ENCODE data around the gene RAB3C.

RAB3C gene

DNA sequence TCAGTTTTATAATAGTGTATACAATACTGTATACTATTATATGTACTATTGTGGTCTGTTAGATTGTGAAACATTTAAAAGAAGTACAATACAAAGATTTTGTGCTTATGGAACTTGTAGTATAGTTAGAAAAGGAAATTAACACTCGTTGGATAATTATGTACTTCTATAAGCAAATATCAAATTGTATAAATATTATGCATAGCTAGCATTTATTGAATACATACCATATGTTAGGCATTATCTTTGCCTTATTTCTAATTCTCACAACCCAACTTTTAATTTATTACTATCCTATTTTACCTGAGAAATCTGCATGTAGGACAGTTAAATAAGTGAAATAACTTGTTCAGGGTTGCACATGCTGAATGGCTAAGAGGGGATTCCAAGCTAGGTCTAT, 37.5 kb downstream of the RAB3C start:
- TF ChIP-seq TAF1 (IDR thresholded peaks at IDR 0.05; ENCODE audit: borderline replicate concordance, low read depth, low read length) = no peak
- no peak for TF ChIP-seq POLR2A (IDR thresholded peaks at IDR 0.05; ENCODE audit: low read depth, low read length)
- TF ChIP-seq POLR2AphosphoS5 (IDR thresholded peaks at IDR 0.05; ENCODE audit: low read depth, low read length) = no peak
- FAIRE-seq (no peak), DNase-seq (ENCODE audit: insufficient read length) (no peak)

- no peak for TF ChIP-seq TAF1 (IDR thresholded peaks at IDR 0.05; ENCODE audit: borderline replicate concordance, low read depth, low read length)
- TF ChIP-seq POLR2A (IDR thresholded peaks at IDR 0.05; ENCODE audit: low read depth, low read length) = no peak
- TF ChIP-seq POLR2AphosphoS5 (IDR thresholded peaks at IDR 0.05; ENCODE audit: low read depth, low read length) = no peak
- no peak for DNase-seq (ENCODE audit: insufficient read length)
- FAIRE-seq = no peak
These were observed 40.3 kb downstream of the RAB3C start for GRCh38 chr5:58622936-58623871.

GRCh38 chr5:58628626-58629025, 45.8 kb downstream of the RAB3C start:
- TF ChIP-seq POLR2AphosphoS5 (IDR thresholded peaks at IDR 0.05; ENCODE audit: low read depth, low read length) = no peak
- TF ChIP-seq POLR2A (IDR thresholded peaks at IDR 0.05; ENCODE audit: low read depth, low read length) = no peak
- TF ChIP-seq TAF1 (IDR thresholded peaks at IDR 0.05; ENCODE audit: borderline replicate concordance, low read depth, low read length) = no peak
- FAIRE-seq (no peak), DNase-seq (ENCODE audit: insufficient read length) (no peak)

GRCh38 chr5:58629271-58630159, 46.6 kb downstream of the RAB3C start:
- FAIRE-seq = no peak
- DNase-seq (ENCODE audit: insufficient read length) = no peak
- TF ChIP-seq TAF1 (IDR thresholded peaks at IDR 0.05; ENCODE audit: borderline replicate concordance, low read depth, low read length) (no peak), POLR2AphosphoS5 (IDR thresholded peaks at IDR 0.05; ENCODE audit: low read depth, low read length) (no peak), POLR2A (IDR thresholded peaks at IDR 0.05; ENCODE audit: low read depth, low read length) (no peak)

DNA sequence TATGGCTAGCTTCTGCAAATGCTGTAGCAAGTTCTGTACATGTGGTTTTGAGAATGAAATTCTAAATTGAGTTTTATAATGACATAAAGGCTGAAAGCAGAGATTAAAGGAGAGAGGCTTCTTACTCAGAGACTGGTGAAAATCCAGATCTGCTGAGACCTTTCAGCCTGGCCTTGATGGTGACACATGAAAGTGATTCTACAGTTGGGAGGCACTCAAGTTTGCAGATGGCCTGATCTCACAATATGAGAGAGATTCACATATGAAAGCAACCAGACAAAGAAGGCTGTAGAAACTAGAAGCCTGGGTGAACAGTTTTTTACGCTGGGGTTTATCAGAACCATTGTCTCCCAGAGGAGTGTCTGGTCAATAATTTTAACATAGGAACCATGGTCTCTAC, 49.0 kb downstream of the RAB3C start:
- DNase-seq (ENCODE audit: insufficient read length) (no peak), FAIRE-seq (no peak)
- TF ChIP-seq POLR2A (IDR thresholded peaks at IDR 0.05; ENCODE audit: low read depth, low read length) = no peak
- TF ChIP-seq TAF1 (IDR thresholded peaks at IDR 0.05; ENCODE audit: borderline replicate concordance, low read depth, low read length) = no peak
- no peak for TF ChIP-seq POLR2AphosphoS5 (IDR thresholded peaks at IDR 0.05; ENCODE audit: low read depth, low read length)

GRCh38 chr5:58635416-58635815, 52.5 kb downstream of the RAB3C start:
- DNase-seq (ENCODE audit: insufficient read length) (no peak), FAIRE-seq (no peak)
- TF ChIP-seq TAF1 (IDR thresholded peaks at IDR 0.05; ENCODE audit: borderline replicate concordance, low read depth, low read length) = no peak
- TF ChIP-seq POLR2A (IDR thresholded peaks at IDR 0.05; ENCODE audit: low read depth, low read length) = no peak
- TF ChIP-seq POLR2AphosphoS5 (IDR thresholded peaks at IDR 0.05; ENCODE audit: low read depth, low read length) = no peak

DNA sequence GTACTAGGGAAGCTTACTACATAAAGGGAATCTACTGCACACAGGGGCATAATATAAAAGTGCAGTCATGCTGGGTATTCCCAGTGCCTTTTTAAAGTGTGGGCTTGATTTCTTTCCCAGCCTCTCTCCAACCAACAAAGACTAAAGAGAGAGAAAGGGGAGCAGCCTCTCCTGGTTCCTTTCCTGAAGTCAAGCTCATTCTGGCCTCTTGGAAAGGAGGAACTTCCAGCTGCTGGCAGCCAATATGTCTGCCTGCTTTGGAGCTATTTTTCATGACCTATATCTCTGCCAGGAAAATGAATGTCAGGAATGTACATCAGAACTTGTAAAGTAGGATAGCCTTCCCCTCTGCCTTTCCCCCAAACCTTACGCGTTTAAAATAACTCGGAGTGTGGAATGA, 57.1 kb downstream of the RAB3C start:
- TF ChIP-seq POLR2A (IDR thresholded peaks at IDR 0.05; ENCODE audit: low read depth, low read length) = no peak
- TF ChIP-seq POLR2AphosphoS5 (IDR thresholded peaks at IDR 0.05; ENCODE audit: low read depth, low read length) = no peak
- no peak for TF ChIP-seq TAF1 (IDR thresholded peaks at IDR 0.05; ENCODE audit: borderline replicate concordance, low read depth, low read length)
- FAIRE-seq (no peak), DNase-seq (ENCODE audit: insufficient read length) (no peak)

DNA sequence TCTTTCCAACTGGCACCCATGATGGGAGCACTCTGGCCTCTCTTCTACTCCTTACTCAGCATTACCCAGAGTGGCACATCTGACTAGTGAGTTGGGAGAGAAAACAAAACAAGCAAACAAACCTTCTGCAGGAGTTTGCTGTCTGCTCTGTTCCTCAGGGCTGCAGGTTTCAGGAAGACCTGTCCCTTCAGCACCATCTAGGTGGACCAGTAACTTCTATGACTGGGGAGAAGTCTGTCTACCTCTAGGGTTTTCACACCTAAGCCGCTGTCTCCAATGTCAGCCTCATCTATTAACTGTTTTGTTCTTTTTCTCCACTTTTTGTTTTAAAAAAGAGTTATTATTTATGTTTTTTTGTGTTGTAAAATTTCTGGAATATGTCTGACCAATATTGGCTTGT, 58.7 kb downstream of the RAB3C start:
- no peak for FAIRE-seq
- TF ChIP-seq POLR2A (IDR thresholded peaks at IDR 0.05; ENCODE audit: low read depth, low read length) (no peak), TAF1 (IDR thresholded peaks at IDR 0.05; ENCODE audit: borderline replicate concordance, low read depth, low read length) (no peak), POLR2AphosphoS5 (IDR thresholded peaks at IDR 0.05; ENCODE audit: low read depth, low read length) (no peak)
- no peak for DNase-seq (ENCODE audit: insufficient read length)

DNA sequence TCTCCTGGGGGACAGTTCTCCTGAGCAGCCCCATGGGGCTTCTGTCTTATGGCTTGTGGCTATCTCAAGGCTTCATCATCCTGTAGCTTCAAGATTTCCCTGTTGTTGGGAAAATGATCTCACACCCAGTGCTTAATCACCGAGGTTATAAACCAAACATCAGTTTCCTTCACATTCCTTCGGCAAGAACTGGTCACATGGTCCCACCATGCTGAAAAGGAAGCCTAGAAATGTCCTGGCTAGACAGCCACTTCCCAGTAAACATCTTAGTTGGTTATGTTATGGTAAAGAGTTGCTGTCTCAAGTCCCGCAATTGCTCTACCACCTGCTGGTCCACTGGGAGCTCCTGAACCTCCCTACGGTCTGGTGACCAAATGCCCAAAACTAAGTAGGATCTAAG, 66.0 kb downstream of the RAB3C start:
- TF ChIP-seq POLR2A (IDR thresholded peaks at IDR 0.05; ENCODE audit: low read depth, low read length) = no peak
- TF ChIP-seq TAF1 (IDR thresholded peaks at IDR 0.05; ENCODE audit: borderline replicate concordance, low read depth, low read length) = no peak
- TF ChIP-seq POLR2AphosphoS5 (IDR thresholded peaks at IDR 0.05; ENCODE audit: low read depth, low read length) = no peak
- DNase-seq (ENCODE audit: insufficient read length) (no peak), FAIRE-seq (no peak)

DNA sequence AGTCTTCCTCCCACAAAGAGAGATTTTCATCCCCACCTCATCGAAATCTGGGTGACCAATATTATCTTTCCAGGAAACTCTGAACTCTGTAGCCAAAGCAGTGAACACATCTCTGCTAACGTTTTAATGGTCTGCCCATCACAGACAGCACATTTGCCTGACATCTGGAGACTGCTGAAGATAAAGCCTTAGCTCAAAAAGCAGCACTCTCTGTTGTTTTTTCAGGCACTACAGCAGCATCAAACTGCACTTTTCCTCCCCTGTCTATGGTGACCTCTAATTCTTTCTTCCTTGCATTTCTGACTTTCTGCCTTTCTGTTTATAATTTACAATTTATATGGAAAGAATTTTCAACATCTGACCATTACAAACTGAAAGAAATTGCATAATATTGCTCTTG, 66.8 kb downstream of the RAB3C start:
- DNase-seq (ENCODE audit: insufficient read length) = no peak
- FAIRE-seq = no peak
- no peak for TF ChIP-seq POLR2A (IDR thresholded peaks at IDR 0.05; ENCODE audit: low read depth, low read length)
- no peak for TF ChIP-seq POLR2AphosphoS5 (IDR thresholded peaks at IDR 0.05; ENCODE audit: low read depth, low read length)
- no peak for TF ChIP-seq TAF1 (IDR thresholded peaks at IDR 0.05; ENCODE audit: borderline replicate concordance, low read depth, low read length)

DNA sequence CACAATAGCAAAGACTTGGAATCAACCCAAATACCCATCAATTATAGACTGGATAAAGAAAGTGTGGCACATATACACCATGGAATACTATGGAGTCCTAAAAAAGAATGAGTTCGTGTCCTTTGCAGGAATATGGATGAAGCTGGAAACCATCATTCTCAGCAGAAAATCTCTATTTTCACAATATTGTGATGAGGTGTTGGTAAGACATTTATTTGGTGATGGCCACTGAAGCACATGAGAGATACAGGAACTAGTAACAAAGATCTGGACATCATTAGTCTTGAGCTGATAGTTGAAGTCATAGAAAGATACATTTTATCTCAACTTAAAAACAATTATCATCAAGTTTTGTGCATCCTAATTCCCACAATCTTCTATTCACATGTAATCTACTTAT, 70.6 kb downstream of the RAB3C start:
- TF ChIP-seq POLR2AphosphoS5 (IDR thresholded peaks at IDR 0.05; ENCODE audit: low read depth, low read length) = no peak
- TF ChIP-seq POLR2A (IDR thresholded peaks at IDR 0.05; ENCODE audit: low read depth, low read length) = no peak
- TF ChIP-seq TAF1 (IDR thresholded peaks at IDR 0.05; ENCODE audit: borderline replicate concordance, low read depth, low read length) = no peak
- no peak for DNase-seq (ENCODE audit: insufficient read length)
- FAIRE-seq = no peak
